Gastrocnemius medialis (tissue), 4 donors: ENCODE data around the gene MNS1.

Experiments used
- CTCF ChIP-seq, 5 experiments: fragments of 450-650 bp in 3 of 5; fragments of 200-600 bp in 2 of 5; sonication (generic) in 2 of 5; IDR thresholded peaks in 4 of 5; conservative IDR thresholded peaks in 1 of 5; 1 replicate in 4 of 5; 2 replicates in 1 of 5; pipeline ENCODE4 v1.5.1; 2016 to 2019; ENCODE audit warnings: antibody characterized with exemption in 5 of 5, mild to moderate bottlenecking in 3 of 5, moderate library complexity in 3 of 5
- POLR2A ChIP-seq, 2 donors: fragments of 450-650 bp; IDR thresholded peaks; one replicate each; pipeline ENCODE4 v1.6.1; 2017; ENCODE audit warnings: antibody characterized with exemption in 2 of 2, mild to moderate bottlenecking in 2 of 2, moderate library complexity in 2 of 2

- no peak for TF ChIP-seq CTCF (IDR thresholded peaks at IDR 0.05 in 4 of 5, conservative IDR thresholded peaks at IDR 0.05 in 1 of 5)
- TF ChIP-seq POLR2A (IDR thresholded peaks at IDR 0.05) = no peak
Observed at GRCh38 chr15:56472278-56472677, 7.3 kb upstream of the MNS1 start.
